ENCODE measurements around the gene SCN3A. TPM values are rescaled to one million over a fixed set of nuclear protein-coding genes. Genes with fewer than 3 reads are reported as not detected.

The SCN3A gene
- total RNA-seq, 2 experiments from 2014 or later = not detected

DNA sequence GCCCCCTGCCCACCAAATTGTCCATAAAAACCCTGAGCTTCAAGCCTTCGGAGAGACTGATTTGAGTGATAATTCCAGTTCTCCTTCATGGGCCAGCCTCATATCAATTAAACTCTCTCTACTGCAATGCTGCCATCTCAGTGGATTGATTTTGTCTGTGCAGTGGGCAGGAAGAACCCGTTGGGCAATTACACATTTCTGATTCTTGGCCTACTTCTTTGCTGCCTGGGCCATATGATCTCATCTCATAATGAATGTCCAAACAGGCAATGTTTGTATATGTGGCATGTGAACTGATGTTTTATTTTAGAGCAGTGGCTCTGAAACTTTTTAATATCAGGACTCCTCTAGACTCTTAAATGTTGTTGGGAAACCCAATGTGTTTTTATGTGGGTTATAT is 147.3 kb downstream of the SCN3A start:
- DNase-seq = no peak
- H3K36me3 Mint-ChIP-seq (ENCODE audit: low read depth) = no peaks in the 10 kb centered on the region
- peaks cover 4% of the 10 kb centered on the region for H3K4me1 Mint-ChIP-seq
- no peak overlapping the region for H3K27ac Mint-ChIP-seq
- ChIA-PET CTCF (no interaction called here), POLR2A (no interaction called here)
- no peaks in the 10 kb centered on the region for H3K27me3 Mint-ChIP-seq
- H3K9me3 Mint-ChIP-seq = no peaks in the 10 kb centered on the region
- H3K4me3 Mint-ChIP-seq = no peak overlapping the region

DNA sequence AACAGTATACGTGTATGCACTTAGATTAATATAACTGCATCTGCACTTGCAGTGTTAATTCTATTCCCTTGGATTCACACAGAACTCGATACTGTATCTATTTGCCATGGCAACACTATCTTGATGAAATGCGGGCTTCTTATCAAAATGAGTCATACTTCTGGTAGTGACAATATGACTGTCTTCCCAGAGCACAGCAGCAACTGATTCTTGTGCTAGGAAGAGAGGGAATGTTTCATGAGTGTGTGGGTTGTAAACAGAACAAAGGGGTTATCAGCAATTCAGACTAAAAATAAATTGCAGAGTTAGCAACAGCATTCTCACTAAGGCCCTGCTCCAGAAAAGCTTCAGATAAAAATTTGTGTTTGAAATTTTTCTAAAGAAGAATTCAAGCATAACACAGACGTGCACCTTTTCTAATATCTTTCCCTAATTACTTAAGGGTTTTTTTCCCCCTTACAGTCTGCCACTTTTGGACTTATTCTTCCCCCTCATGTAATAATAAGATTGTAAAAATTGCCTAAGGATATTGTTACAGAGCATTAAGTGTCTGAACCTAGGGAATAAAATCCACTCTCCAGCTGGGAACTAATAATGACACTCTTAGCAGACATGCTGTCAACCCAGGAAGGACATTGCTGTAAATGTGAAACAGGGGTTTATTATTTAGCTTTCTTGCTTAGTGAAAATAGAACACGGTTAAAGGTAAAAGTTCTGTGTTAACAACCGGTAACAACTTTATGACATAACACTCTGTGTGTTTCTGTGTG is 148.6 kb downstream of the SCN3A start:
- DNase-seq = no peak
- Mint-ChIP-seq H3K4me3 (no peak overlapping the region), H3K27me3 (no peaks in the 10 kb centered on the region), H3K4me1 (peaks cover 4% of the 10 kb centered on the region), H3K36me3 (ENCODE audit: low read depth) (no peaks in the 10 kb centered on the region), H3K9me3 (no peaks in the 10 kb centered on the region), H3K27ac (no peak overlapping the region)
- POLR2A ChIA-PET = no interaction called here
- CTCF ChIA-PET = no interaction called here

DNA sequence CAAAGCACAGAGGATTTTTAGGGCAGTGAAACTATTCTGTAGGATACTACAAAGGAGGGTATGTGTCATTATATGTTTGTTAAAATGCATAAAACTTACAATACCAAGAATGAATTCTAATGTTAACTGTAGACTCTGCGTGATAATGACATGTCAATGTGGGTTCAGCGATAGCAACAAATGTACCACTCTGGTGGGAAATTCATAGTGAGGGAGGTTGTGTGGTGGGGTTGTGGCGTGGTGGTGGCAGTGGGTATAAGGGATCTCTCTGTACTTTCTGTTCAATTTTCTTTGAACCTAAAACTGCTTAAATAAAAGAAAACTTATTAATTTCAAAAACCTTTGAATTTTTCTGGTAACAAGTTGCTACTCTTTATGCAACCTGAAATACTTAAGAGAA is 149.2 kb downstream of the SCN3A start:
- CTCF ChIA-PET = no interaction called here
- Mint-ChIP-seq H3K9me3 (no peaks in the 10 kb centered on the region), H3K4me1 (peaks cover 4% of the 10 kb centered on the region), H3K27me3 (no peaks in the 10 kb centered on the region), H3K4me3 (no peak overlapping the region), H3K27ac (no peak overlapping the region), H3K36me3 (ENCODE audit: low read depth) (no peaks in the 10 kb centered on the region)
- POLR2A ChIA-PET = no interaction called here
- no peak for DNase-seq

DNA sequence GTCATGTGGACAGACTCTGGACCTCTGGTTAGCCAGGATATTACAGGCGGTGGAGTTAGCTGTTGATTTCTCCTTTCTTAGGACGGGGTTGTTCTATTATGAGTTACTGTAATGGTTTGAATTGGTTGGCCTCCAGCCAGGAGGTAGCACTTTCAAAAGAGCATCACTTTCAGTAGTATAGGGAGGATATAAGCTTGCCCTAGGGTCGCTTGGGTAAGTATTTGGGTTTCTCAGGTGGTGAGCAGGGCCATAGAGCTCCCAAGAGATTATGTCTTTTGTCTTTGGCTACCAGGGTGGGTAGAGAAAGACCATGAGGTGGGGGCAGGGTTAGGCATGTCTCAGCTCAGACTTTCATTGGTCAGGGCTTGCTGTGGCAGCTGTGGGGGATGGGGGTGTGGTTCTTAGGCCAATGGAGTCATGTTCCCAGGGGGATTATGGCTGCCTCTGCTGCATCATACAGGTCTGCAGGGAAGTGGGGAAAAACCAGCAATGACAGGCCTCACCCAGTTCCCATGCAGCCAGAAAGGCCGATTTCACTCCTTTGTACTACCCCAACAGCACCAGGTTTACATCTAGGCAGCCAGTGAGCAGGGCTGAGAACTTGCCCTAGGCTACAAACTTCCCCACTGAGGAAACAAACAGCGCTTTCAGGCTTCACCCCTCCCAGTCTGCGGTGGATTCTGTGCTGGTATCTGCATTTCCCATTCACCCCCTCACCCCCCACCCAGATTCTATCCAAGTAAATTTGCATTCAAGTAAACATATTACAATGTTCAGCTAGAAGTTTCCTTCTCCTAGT is 159.1 kb downstream of the SCN3A start:
- no peaks in the 10 kb centered on the region for H3K9me3 Mint-ChIP-seq
- no peak overlapping the region for H3K27ac Mint-ChIP-seq
- DNase-seq = no peak
- H3K4me1 Mint-ChIP-seq = no peaks in the 10 kb centered on the region
- no peak overlapping the region for H3K4me3 Mint-ChIP-seq
- ChIA-PET POLR2A (no interaction called here), CTCF (no interaction called here)
- no peaks in the 10 kb centered on the region for H3K36me3 Mint-ChIP-seq (ENCODE audit: low read depth)
- H3K27me3 Mint-ChIP-seq = peaks cover 4% of the 10 kb centered on the region

Other genes starting within 250 kb of the SCN3A start
- gene SLC38A11, start 248.5 kb downstream of the SCN3A start, total RNA-seq = not detected
- gene SCN2A, start 35.4 kb upstream of the SCN3A start, total RNA-seq = under 1 TPM in 1 of 2 experiments, not detected in 1; 0.02 TPM

All from activated CD4-positive, alpha-beta T cell treated with anti-CD3 and anti-CD28 coated beads, Interleukin-2, amount 10 ng/mL, durations not matched to agents 7 days and 5 days (primary cell).